ENCODE measurements around the gene RAPGEF1. TPM values are rescaled to one million over a fixed set of nuclear protein-coding genes. Genes with fewer than 3 reads are reported as not detected.

The RAPGEF1 gene
- total RNA-seq, 1 experiment from 2014 or later, result 11.5 TPM

- no peak for DNase-seq (ENCODE audit: low read depth)
These were observed 33.3 kb downstream of the RAPGEF1 start for GRCh38 chr9:131706608-131706970.

GRCh38 chr9:131704988-131705387 lies 34.9 kb downstream of the RAPGEF1 start:
- DNase-seq (ENCODE audit: low read depth), result no peak

- no peak for DNase-seq (ENCODE audit: low read depth)
These were observed 35.5 kb downstream of the RAPGEF1 start for GRCh38 chr9:131704141-131704983.

GRCh38 chr9:131703697-131704096 lies 36.2 kb downstream of the RAPGEF1 start:
- no peak for DNase-seq (ENCODE audit: low read depth)

GRCh38 chr9:131702911-131703310 lies 37.0 kb downstream of the RAPGEF1 start:
- DNase-seq (ENCODE audit: low read depth), result no peak

- DNase-seq (ENCODE audit: low read depth), result no peak
These were observed 38.0 kb downstream of the RAPGEF1 start for GRCh38 chr9:131701789-131702337.

GRCh38 chr9:131701436-131701781 lies 38.5 kb downstream of the RAPGEF1 start:
- DNase-seq (ENCODE audit: low read depth), result no peak

- no peak for DNase-seq (ENCODE audit: low read depth)
These were observed 39.0 kb downstream of the RAPGEF1 start for GRCh38 chr9:131700765-131701435.

- DNase-seq (ENCODE audit: low read depth), result no peak
These were observed 39.8 kb downstream of the RAPGEF1 start for GRCh38 chr9:131700076-131700475.

GRCh38 chr9:131698618-131698985 lies 41.3 kb downstream of the RAPGEF1 start:
- DNase-seq (ENCODE audit: low read depth), result no peak

GRCh38 chr9:131697908-131698617 lies 41.8 kb downstream of the RAPGEF1 start:
- DNase-seq (ENCODE audit: low read depth), result no peak

- DNase-seq (ENCODE audit: low read depth), result no peak
These were observed 42.8 kb downstream of the RAPGEF1 start for GRCh38 chr9:131697097-131697496.

GRCh38 chr9:131695836-131696460 lies 43.9 kb downstream of the RAPGEF1 start:
- no peak for DNase-seq (ENCODE audit: low read depth)

GRCh38 chr9:131695366-131695765 lies 44.5 kb downstream of the RAPGEF1 start:
- no peak for DNase-seq (ENCODE audit: low read depth)

GRCh38 chr9:131693651-131694597 lies 46.0 kb downstream of the RAPGEF1 start:
- DNase-seq (ENCODE audit: low read depth), result no peak

GRCh38 chr9:131692612-131693562 lies 47.0 kb downstream of the RAPGEF1 start:
- DNase-seq (ENCODE audit: low read depth), result no peak

- DNase-seq (ENCODE audit: low read depth), result no peak
These were observed 47.8 kb downstream of the RAPGEF1 start for GRCh38 chr9:131691969-131692611.

- no peak for DNase-seq (ENCODE audit: low read depth)
These were observed 48.8 kb downstream of the RAPGEF1 start for GRCh38 chr9:131690941-131691573.

- no peak for DNase-seq (ENCODE audit: low read depth)
These were observed 49.4 kb downstream of the RAPGEF1 start for GRCh38 chr9:131690462-131690861.
